Osteocyte (in vitro differentiated cells): ENCODE results near the gene UBL3. TPM values are rescaled to one million over a fixed set of nuclear protein-coding genes. Genes with fewer than 3 reads are reported as not detected.

ENCODE experiments used
- DNase-seq: peaks from one replicate; pipeline ENCODE4 v3.0.0; 2021; ENCODE audit warnings: mixed read lengths; ENCODE audit not compliant: unreplicated experiment; ENCODE audit errors: extremely low spot score
- H3K27ac Mint-ChIP-seq: one replicate; pipeline ENCODE4 v1.8.0; 2021; ENCODE audit warnings: mild to moderate bottlenecking, mixed read lengths; ENCODE audit not compliant: unreplicated experiment
- H3K27me3 Mint-ChIP-seq: one replicate; pipeline ENCODE4 v1.8.0; 2021; ENCODE audit warnings: mixed read lengths; ENCODE audit not compliant: unreplicated experiment
- H3K36me3 Mint-ChIP-seq: one replicate; pipeline ENCODE4 v1.8.0; 2021; ENCODE audit warnings: mixed read lengths; ENCODE audit not compliant: unreplicated experiment
- H3K4me1 Mint-ChIP-seq: one replicate; pipeline ENCODE4 v1.8.0; 2021; ENCODE audit warnings: mixed read lengths; ENCODE audit not compliant: unreplicated experiment
- H3K4me3 Mint-ChIP-seq: one replicate; pipeline ENCODE4 v1.8.0; 2021; ENCODE audit warnings: mild to moderate bottlenecking, moderate library complexity, mixed read lengths; ENCODE audit not compliant: unreplicated experiment
- H3K9me3 Mint-ChIP-seq: one replicate; pipeline ENCODE4 v1.8.0; 2021; ENCODE audit warnings: mixed read lengths; ENCODE audit not compliant: unreplicated experiment
- CTCF ChIP-seq: fragments of 200-600 bp; sonication (generic); IDR thresholded peaks from 2 replicates; pipeline ENCODE4 v1.5.0; 2021; ENCODE audit warnings: antibody characterized with exemption, mild to moderate bottlenecking, moderate library complexity
- long read RNA-seq: library from polyadenylated mRNA; unstranded; transcript quantifications from one replicate; pipeline ENCODE4 v2.0.0, GENCODE V29; 2021
- total RNA-seq: library from RNA; stranded (reverse); gene quantifications from 2 replicates; pipeline ENCODE4 v1.2.1, GENCODE V29; 2021

UBL3 gene, protein sequence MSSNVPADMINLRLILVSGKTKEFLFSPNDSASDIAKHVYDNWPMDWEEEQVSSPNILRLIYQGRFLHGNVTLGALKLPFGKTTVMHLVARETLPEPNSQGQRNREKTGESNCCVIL
- total RNA-seq = 26.0 and 28.3 TPM in 2 replicates
- long read RNA-seq, full-length matches to known transcripts = 95 of 102 reads
- long read RNA-seq, partial matches to known transcripts = 2 of 102 reads
- long read RNA-seq, other reads (novel, unspliced or antisense) = 5 of 102 reads

DNA sequence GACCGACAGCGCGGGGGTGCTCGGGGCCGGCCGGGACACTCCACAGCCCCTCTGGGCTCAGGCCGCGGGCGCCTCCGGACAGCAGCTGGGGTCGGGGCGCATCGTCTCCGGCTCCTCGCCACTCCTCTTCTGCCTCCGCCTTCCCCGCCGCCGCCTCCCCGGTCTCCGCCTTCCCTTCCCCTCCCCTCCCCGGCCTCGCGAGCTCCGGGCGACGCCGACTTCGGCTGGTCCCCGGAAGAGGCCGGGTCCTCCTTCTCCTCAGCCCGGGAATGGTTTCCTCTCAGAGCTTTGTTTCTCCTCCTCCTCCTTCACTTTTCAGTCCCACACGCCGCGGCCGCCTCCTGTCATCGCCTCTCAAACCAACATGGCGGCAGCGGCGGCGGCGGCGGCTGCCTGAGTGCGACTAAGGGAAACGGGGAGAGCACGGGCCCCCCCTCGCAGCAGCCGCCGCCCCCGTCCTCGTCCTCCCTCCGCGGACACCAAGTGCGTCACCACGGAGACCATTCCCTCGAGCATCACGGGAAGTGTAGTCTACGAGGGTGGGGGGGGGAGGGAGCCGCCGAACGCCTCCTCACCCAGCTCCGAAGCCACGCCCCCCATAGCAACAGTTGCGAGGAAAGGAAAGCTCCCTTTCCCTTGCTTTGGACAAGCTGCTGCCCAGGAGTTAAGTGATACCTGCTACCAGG, at the start of gene UBL3:
Gene UBL3, minus strand, starts transcription at position 405 of the 686 bp plus-strand sequence. CDS start 1,079 bp downstream, outside the sequence.
- no peak for TF ChIP-seq CTCF
- no peaks in the 10 kb centered on the region for H3K36me3 Mint-ChIP-seq
- peaks cover 28% of the 10 kb centered on the region for H3K4me1 Mint-ChIP-seq
- H3K4me3 Mint-ChIP-seq = peak within 1 kb of the TSS; percentile 87
- no peaks in the 10 kb centered on the region for H3K27me3 Mint-ChIP-seq
- peak within 1 kb of the TSS; percentile 99 for H3K27ac Mint-ChIP-seq
- DNase-seq = peak; percentile 97
- no peaks in the 10 kb centered on the region for H3K9me3 Mint-ChIP-seq

DNA sequence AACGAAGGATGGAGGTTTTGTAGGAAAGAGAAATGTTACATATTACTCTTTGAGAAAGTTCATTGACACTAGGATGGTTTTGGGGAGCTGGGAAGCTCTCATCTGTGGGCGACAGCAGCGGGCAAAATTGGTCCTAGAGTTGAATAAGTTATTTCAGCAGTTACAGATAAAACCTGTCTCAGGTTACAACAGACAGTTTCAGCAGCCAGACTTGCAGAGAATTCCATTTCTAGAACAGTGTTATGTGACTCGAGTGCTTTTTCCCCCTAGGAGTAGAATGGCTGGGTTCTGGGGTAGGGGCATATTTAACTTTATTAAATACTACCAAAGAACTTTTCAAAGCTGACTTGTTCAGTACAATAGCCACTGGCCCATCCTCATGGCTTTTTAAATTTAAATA, 46.7 kb upstream of the UBL3 start:
- no peak overlapping the region for H3K27ac Mint-ChIP-seq
- H3K9me3 Mint-ChIP-seq = peaks cover 16% of the 10 kb centered on the region
- no peaks in the 10 kb centered on the region for H3K36me3 Mint-ChIP-seq
- DNase-seq = peak; percentile 49
- peaks cover 7% of the 10 kb centered on the region for H3K27me3 Mint-ChIP-seq
- H3K4me3 Mint-ChIP-seq = no peak overlapping the region
- H3K4me1 Mint-ChIP-seq = peaks cover 7% of the 10 kb centered on the region
- no peak for TF ChIP-seq CTCF

DNA sequence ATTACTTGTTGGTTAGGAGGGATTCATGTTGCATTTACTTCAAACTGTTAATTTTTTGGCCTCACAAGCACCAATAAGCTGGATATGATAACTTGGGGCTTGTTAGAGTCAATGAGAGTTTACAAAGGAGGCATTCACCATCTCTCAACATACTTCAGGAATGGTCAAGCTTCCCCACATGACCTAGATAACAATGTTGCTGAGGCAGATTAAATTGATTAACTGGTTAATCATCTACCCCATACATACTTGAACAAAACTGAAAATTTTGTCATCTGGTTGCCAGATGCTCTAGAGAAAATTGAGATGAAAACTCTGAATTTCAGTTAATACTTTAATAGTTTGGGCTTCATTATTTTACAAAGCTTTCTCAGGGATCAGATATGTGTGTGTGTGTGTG, 43.0 kb upstream of the UBL3 start:
- Mint-ChIP-seq H3K4me3 (no peak overlapping the region), H3K9me3 (no peaks in the 10 kb centered on the region), H3K27me3 (peaks cover 3% of the 10 kb centered on the region), H3K4me1 (peaks cover 1% of the 10 kb centered on the region), H3K27ac (no peak overlapping the region), H3K36me3 (no peaks in the 10 kb centered on the region)
- DNase-seq = no peak
- no peak for TF ChIP-seq CTCF

DNA sequence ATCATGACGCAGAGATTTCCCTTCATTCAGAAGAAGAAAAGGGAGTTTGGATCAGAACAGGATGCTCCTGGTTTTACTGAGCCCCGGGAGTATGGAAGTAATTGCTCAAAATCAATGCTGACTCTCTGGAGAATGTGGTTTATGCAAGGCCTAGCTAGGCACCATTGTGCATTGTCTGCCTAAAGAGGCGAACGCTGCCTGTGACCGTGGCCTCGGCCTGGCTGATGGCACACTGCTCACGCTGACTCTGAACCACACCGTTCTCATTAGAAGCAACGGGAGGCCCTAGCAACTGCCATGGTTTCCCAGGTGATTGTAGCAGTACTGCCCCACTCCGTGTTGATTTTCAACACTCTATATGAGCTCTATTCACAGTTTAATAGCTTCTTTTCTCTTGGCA, 41.7 kb upstream of the UBL3 start:
- Mint-ChIP-seq H3K4me1 (peaks cover 6% of the 10 kb centered on the region), H3K27me3 (no peaks in the 10 kb centered on the region), H3K27ac (no peak overlapping the region), H3K36me3 (no peaks in the 10 kb centered on the region), H3K4me3 (no peak overlapping the region), H3K9me3 (no peaks in the 10 kb centered on the region)
- no peak for DNase-seq
- TF ChIP-seq CTCF = no peak

DNA sequence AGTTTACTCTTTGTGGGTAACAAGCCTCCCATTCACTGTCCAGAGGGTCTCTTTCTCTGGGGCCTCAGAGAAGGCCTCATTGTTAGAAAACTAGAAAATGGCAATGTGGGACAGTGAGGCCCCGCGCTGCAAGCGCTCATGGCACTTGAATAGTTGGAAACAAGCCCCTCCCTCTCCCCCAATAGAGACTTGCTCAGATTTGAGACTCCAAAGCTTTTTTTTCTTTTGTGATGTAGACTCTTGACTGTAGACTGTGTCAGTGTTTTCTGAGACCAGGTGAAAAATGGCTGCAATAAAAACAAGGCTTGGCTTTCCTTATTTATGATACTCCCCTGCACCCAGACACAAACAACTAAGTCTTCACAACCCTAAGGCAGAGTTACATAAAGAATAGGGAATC, 38.7 kb upstream of the UBL3 start:
- TF ChIP-seq CTCF = no peak
- H3K4me3 Mint-ChIP-seq = no peak overlapping the region
- no peak overlapping the region for H3K27ac Mint-ChIP-seq
- H3K9me3 Mint-ChIP-seq = no peaks in the 10 kb centered on the region
- peaks cover 7% of the 10 kb centered on the region for H3K4me1 Mint-ChIP-seq
- H3K36me3 Mint-ChIP-seq = no peaks in the 10 kb centered on the region
- no peak for DNase-seq
- H3K27me3 Mint-ChIP-seq = no peaks in the 10 kb centered on the region
